K562 (cell line): Measurements from ENCODE around the gene USP31. TPM values are rescaled to one million over a fixed set of nuclear protein-coding genes. Genes with fewer than 3 reads are reported as not detected.

ENCODE experiments used
- polyA plus RNA-seq, 8 experiments: library from polyadenylated mRNA; depleted of rRNA in 4 of 8; stranded (reverse) in 5 of 8; unstranded in 3 of 8; fragments of >200 nt; fragmentation: Nextera tagmentation in 2 of 8; fragmentation: Illumina TruSeq in 1 of 8; extraction: Ambion mirVana in 2 of 8; extraction: Trizol in 1 of 8; gene quantifications; 2 replicates each; pipeline versions ENCODE4 v1.2.1 to v1.2.3, GENCODE V29; 2011 to 2014; ENCODE audit warnings: inconsistent platforms in 1 of 8, missing spikeins in 1 of 8
- total RNA-seq, 7 experiments: library from RNA; depleted of rRNA in 6 of 7; stranded (reverse); fragments of >200 nt in 6 of 7; fragmentation: Illumina TruSeq in 2 of 7; extraction: Trizol in 2 of 7; gene quantifications; 2 replicates each; pipeline versions ENCODE4 v1.2.1 to v1.2.3, GENCODE V29; 2011 to 2021; ENCODE audit warnings: low replicate concordance in 1 of 7

The USP31 gene
- total and polyA plus RNA-seq, 9 of the 15 experiments (the other 6 are each of a cell fraction or from before 2014, with no cell fraction given) = 0.56 to 4.9 (median 2.9) TPM

Other genes starting within 250 kb of the USP31 start
- not detected in 2 replicates for gene SCNN1G, start 33.3 kb upstream of the USP31 start, total RNA-seq (2014; rRNA removed)
- not detected in 2 replicates for gene SCNN1G, start 33.3 kb upstream of the USP31 start, total RNA-seq (2014; rRNA removed; fragmentation: Illumina TruSeq; extraction: Trizol)
- gene SCNN1G, start 33.3 kb upstream of the USP31 start, total RNA-seq (2015; rRNA removed; fragmentation: Illumina TruSeq; extraction: Trizol) = not detected in 2 replicates
- gene SCNN1G, start 33.3 kb upstream of the USP31 start, total RNA-seq (2021) = 0.04 TPM in 1 of 2 replicates, not detected in the other
- gene SCNN1G, start 33.3 kb upstream of the USP31 start, polyA plus RNA-seq (2011; rRNA removed) = not detected in 2 replicates
- not detected in 2 replicates for gene SCNN1G, start 33.3 kb upstream of the USP31 start, polyA plus RNA-seq (2014; fragmentation: Illumina TruSeq; extraction: Trizol)
- gene SCNN1G, start 33.3 kb upstream of the USP31 start, polyA plus RNA-seq (2014; fragmentation: Nextera tagmentation; extraction: Ambion mirVana) = not detected
- not detected in 2 replicates for gene SCNN1G, start 33.3 kb upstream of the USP31 start, polyA plus RNA-seq (2014; rRNA removed)
- gene SCNN1B, start 152.8 kb upstream of the USP31 start, total RNA-seq (2014; rRNA removed) = not detected in 2 replicates
- not detected in 2 replicates for gene SCNN1B, start 152.8 kb upstream of the USP31 start, total RNA-seq (2014; rRNA removed; fragmentation: Illumina TruSeq; extraction: Trizol)
- gene SCNN1B, start 152.8 kb upstream of the USP31 start, total RNA-seq (2015; rRNA removed; fragmentation: Illumina TruSeq; extraction: Trizol) = not detected in 2 replicates
- gene SCNN1B, start 152.8 kb upstream of the USP31 start, total RNA-seq (2021) = not detected in 2 replicates
- not detected in 2 replicates for gene SCNN1B, start 152.8 kb upstream of the USP31 start, polyA plus RNA-seq (2011; rRNA removed)
- not detected in 2 replicates for gene SCNN1B, start 152.8 kb upstream of the USP31 start, polyA plus RNA-seq (2014; fragmentation: Illumina TruSeq; extraction: Trizol)
- not detected for gene SCNN1B, start 152.8 kb upstream of the USP31 start, polyA plus RNA-seq (2014; fragmentation: Nextera tagmentation; extraction: Ambion mirVana)
- gene SCNN1B, start 152.8 kb upstream of the USP31 start, polyA plus RNA-seq (2014; rRNA removed) = not detected in 2 replicates